ENCODE data around the gene KRT85. TPM values are rescaled to one million over a fixed set of nuclear protein-coding genes. Genes with fewer than 3 reads are reported as not detected.

KRT85 gene
- total RNA-seq, 2 donors from 2014 or later = not detected

GRCh38 chr12:52400906-52401305 is 33.6 kb upstream of the KRT85 start:
- H3K27me3 ChIP-seq (replicated peaks; ENCODE audit: insufficient read depth) = no peaks in the 10 kb centered on the region
- ATAC-seq (ENCODE audit: insufficient number of reproducible peaks, low FRiP score, low read depth) = no peak
- no peaks in the 10 kb centered on the region for H3K4me1 ChIP-seq (ENCODE audit: control insufficient read depth in 1 of 2, low read depth in 2 of 2)
- H3K4me3 ChIP-seq = no peak overlapping the region
- TF ChIP-seq CTCF (IDR thresholded peaks at IDR 0.05) = no peak
- no peaks in the 10 kb centered on the region for H3K9me3 ChIP-seq
- no peaks in the 10 kb centered on the region for H3K36me3 ChIP-seq
- no peak overlapping the region for H3K27ac ChIP-seq
- DNase-seq (ENCODE audit: low spot score) = no peak

DNA sequence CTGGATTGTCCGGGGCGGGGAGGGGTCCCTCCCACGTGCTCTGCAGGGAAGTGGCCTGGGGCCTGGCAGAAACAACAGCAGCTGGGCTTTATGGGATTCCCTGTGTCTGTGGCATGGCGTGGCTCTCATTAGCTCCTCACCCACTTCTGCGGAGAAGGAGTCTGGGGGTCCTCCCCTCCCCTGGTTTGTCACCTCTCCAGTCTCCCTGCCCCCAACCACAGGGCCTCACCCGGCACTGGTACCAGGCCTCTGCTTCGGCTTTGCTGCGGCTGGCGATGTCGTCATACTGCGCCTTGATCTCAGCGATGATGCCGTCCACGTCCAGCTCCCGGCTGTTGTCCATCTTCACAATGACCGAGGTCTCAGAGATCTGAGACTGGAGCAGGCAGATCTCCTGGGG is 32.5 kb upstream of the KRT85 start:
- H3K4me1 ChIP-seq (ENCODE audit: control insufficient read depth in 1 of 2, low read depth in 2 of 2) = no peaks in the 10 kb centered on the region
- no peak for TF ChIP-seq CTCF (IDR thresholded peaks at IDR 0.05)
- no peaks in the 10 kb centered on the region for H3K27me3 ChIP-seq (replicated peaks; ENCODE audit: insufficient read depth)
- H3K4me3 ChIP-seq = no peak overlapping the region
- no peak for ATAC-seq (ENCODE audit: insufficient number of reproducible peaks, low FRiP score, low read depth)
- H3K27ac ChIP-seq = no peak overlapping the region
- no peaks in the 10 kb centered on the region for H3K9me3 ChIP-seq
- no peak for DNase-seq (ENCODE audit: low spot score)
- H3K36me3 ChIP-seq = no peaks in the 10 kb centered on the region

- ATAC-seq (ENCODE audit: insufficient number of reproducible peaks, low FRiP score, low read depth) (no peak), DNase-seq (ENCODE audit: low spot score) (no peak)
- no peaks in the 10 kb centered on the region for H3K27me3 ChIP-seq (replicated peaks; ENCODE audit: insufficient read depth)
- no peaks in the 10 kb centered on the region for H3K9me3 ChIP-seq
- no peak overlapping the region for H3K4me3 ChIP-seq
- no peaks in the 10 kb centered on the region for H3K36me3 ChIP-seq
- TF ChIP-seq CTCF (IDR thresholded peaks at IDR 0.05) = no peak
- no peaks in the 10 kb centered on the region for H3K4me1 ChIP-seq (ENCODE audit: control insufficient read depth in 1 of 2, low read depth in 2 of 2)
- no peak overlapping the region for H3K27ac ChIP-seq
Observed at GRCh38 chr12:52398176-52398575, 30.9 kb upstream of the KRT85 start.

- Histone ChIP-seq H3K36me3 (no peaks in the 10 kb centered on the region), H3K9me3 (no peaks in the 10 kb centered on the region), H3K27me3 (replicated peaks; ENCODE audit: insufficient read depth) (no peaks in the 10 kb centered on the region), H3K4me3 (no peak overlapping the region), H3K4me1 (ENCODE audit: control insufficient read depth in 1 of 2, low read depth in 2 of 2) (peaks cover 0 to 3% of the 10 kb centered on the region in 2 donors), H3K27ac (no peak overlapping the region)
- no peak for TF ChIP-seq CTCF (IDR thresholded peaks at IDR 0.05)
- no peak for ATAC-seq (ENCODE audit: insufficient number of reproducible peaks, low FRiP score, low read depth)
- DNase-seq (ENCODE audit: low spot score) = no peak
Observed at GRCh38 chr12:52396656-52397055, 29.4 kb upstream of the KRT85 start.

- no peak for TF ChIP-seq CTCF (IDR thresholded peaks at IDR 0.05)
- DNase-seq (ENCODE audit: low spot score) = no peak
- no peaks in the 10 kb centered on the region for H3K27me3 ChIP-seq (replicated peaks; ENCODE audit: insufficient read depth)
- H3K27ac ChIP-seq = no peak overlapping the region
- peaks cover 0 to 9% of the 10 kb centered on the region in 2 donors for H3K4me1 ChIP-seq (ENCODE audit: control insufficient read depth in 1 of 2, low read depth in 2 of 2)
- H3K4me3 ChIP-seq = no peak overlapping the region
- H3K9me3 ChIP-seq = no peaks in the 10 kb centered on the region
- no peaks in the 10 kb centered on the region for H3K36me3 ChIP-seq
- no peak for ATAC-seq (ENCODE audit: insufficient number of reproducible peaks, low FRiP score, low read depth)
Observed at GRCh38 chr12:52395761-52396434, 28.6 kb upstream of the KRT85 start.

Measured in thoracic aorta (tissue), 2 donors.